Neural progenitor cell (in vitro differentiated cells): ENCODE measurements around the gene RPS6KA2.

Experiments used
- EZH2 ChIP-seq: fragments of 200-600 bp; sonication (generic); IDR thresholded peaks from 2 replicates; pipeline ENCODE4 v1.6.1; 2017; ENCODE audit warnings: antibody characterized with exemption, mild to moderate bottlenecking, moderate library complexity
- EZH2phosphoT487 ChIP-seq: fragments of 200-600 bp; sonication (generic); IDR thresholded peaks from 2 replicates; pipeline ENCODE4 v1.6.1; 2017; ENCODE audit warnings: antibody characterized with exemption
- TF ChIP-seq, protein P1 (sequence below): fragments of 200-600 bp; sonication (generic); IDR thresholded peaks from 2 replicates; pipeline ENCODE4 v1.5.1; 2017; ENCODE audit warnings: antibody characterized with exemption, mild to moderate bottlenecking

DNA sequence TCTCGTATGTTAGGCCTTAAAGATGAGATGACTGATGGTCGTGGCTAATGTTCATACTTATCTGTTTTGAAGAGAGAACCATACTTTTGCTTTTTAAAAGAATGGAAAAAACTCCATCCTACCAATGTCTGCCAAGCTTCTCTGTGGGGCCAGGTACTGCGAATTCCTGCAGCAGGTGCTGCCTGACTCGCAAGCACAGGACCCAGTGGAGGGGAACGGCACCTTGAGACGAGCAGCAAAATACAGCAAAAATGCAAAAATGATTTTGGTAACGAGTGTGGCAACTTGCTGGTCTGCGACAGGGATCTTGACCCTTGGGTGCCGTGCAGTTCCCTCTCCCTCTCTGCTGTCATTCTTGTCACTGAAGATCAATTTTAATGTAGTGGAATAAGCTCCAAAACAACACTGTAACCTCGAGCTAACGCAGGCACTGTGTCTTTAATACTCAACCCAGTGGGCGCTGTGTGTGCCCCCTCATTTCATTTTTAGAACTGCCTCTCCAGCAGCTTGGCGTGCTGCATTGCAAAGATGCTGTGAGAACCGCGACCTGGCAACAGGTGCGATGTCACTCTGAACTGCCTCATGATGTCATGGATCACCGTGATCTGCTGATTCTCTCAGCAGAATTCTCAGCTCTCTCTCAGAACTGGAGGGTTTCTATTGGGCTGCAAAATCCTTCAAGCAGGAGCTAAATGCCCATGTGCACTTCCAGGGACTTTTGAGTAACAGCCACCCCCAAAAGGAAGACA is 92.2 kb downstream of the RPS6KA2 start:
- TF ChIP-seq, protein P1, sequence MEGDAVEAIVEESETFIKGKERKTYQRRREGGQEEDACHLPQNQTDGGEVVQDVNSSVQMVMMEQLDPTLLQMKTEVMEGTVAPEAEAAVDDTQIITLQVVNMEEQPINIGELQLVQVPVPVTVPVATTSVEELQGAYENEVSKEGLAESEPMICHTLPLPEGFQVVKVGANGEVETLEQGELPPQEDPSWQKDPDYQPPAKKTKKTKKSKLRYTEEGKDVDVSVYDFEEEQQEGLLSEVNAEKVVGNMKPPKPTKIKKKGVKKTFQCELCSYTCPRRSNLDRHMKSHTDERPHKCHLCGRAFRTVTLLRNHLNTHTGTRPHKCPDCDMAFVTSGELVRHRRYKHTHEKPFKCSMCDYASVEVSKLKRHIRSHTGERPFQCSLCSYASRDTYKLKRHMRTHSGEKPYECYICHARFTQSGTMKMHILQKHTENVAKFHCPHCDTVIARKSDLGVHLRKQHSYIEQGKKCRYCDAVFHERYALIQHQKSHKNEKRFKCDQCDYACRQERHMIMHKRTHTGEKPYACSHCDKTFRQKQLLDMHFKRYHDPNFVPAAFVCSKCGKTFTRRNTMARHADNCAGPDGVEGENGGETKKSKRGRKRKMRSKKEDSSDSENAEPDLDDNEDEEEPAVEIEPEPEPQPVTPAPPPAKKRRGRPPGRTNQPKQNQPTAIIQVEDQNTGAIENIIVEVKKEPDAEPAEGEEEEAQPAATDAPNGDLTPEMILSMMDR = no peak
- no peak for TF ChIP-seq EZH2
- no peak for TF ChIP-seq EZH2phosphoT487
